ENCODE measurements around the gene ONECUT3. TPM values are rescaled to one million over a fixed set of nuclear protein-coding genes. Genes with fewer than 3 reads are reported as not detected.

ONECUT3 gene
- total and polyA plus RNA-seq, 2 donors (not counting 3 experiments of a cell fraction or from before 2014, with no cell fraction given): not detected

- no peaks in the 10 kb centered on the region for H3K36me3 ChIP-seq (ENCODE audit: control insufficient read depth in 2 of 2, extremely low read depth in 1 of 2, insufficient read depth in 2 of 2, low read length in 2 of 2)
- no peaks in the 10 kb centered on the region for H3K79me2 ChIP-seq (ENCODE audit: control insufficient read depth, insufficient read depth, low read length)
- H3K4me2 ChIP-seq (ENCODE audit: insufficient read depth, low read length): no peak overlapping the region
- H4K20me1 ChIP-seq (replicated peaks; ENCODE audit: control insufficient read depth, extremely low read depth, insufficient read depth, low read length): no peaks in the 10 kb centered on the region
- no peaks in the 10 kb centered on the region for H3K4me1 ChIP-seq (ENCODE audit: control insufficient read depth, extremely low read depth, insufficient read depth, low read length)
- TF ChIP-seq EZH2 (IDR thresholded peaks at IDR 0.05; ENCODE audit: borderline replicate concordance, low read depth, low read length, severe bottlenecking): no peak
- no peak for TF ChIP-seq POLR2AphosphoS5 (IDR thresholded peaks at IDR 0.05; ENCODE audit: insufficient read depth, low read depth, low read length)
- no peak for TF ChIP-seq MAX (IDR thresholded peaks at IDR 0.05; ENCODE audit: insufficient read depth, insufficient read length)
- TF ChIP-seq JUN (IDR thresholded peaks at IDR 0.05; ENCODE audit: borderline replicate concordance, insufficient read depth, insufficient read length, low read depth): no peak
- TF ChIP-seq POLR2A (IDR thresholded peaks at IDR 0.05; ENCODE audit: low read depth, low read length): no peak
- no peak for TF ChIP-seq GATA2 (IDR thresholded peaks at IDR 0.05; ENCODE audit: insufficient read depth, insufficient read length, low read depth, low read length)
- BruUV-seq (replicated peaks): no TSS peak
- dilution Hi-C loops (cut with MboI; ENCODE audit: extremely low pct_ligation_motif_present, low sequenced_read_pairs): no loop called here
- ChIA-PET CTCF (interaction anchor here (0.5 kb wide), 1 partner anchor 64 kb away, joined by 3 read pairs; no protein-coding TSS in a partner anchor), POLR2A (no interaction called here)
- DNase-seq (ENCODE audit: low read depth, low spot score): no peak
- no peaks in the 10 kb centered on the region for H3K9me3 ChIP-seq (replicated peaks; ENCODE audit: control insufficient read depth, insufficient read depth, low read length)
- no peak overlapping the region for H3K27ac ChIP-seq (ENCODE audit: insufficient read depth, low read depth, low read length)
- intact Hi-C loops (cut with micrococcal nuclease): no loop called here
- no peak overlapping the region for H2AFZ ChIP-seq (ENCODE audit: low read depth, low read length)
- H3K9me1 ChIP-seq (replicated peaks; ENCODE audit: control insufficient read depth, extremely low read depth, insufficient read depth, low read length): no peaks in the 10 kb centered on the region
- H3K27me3 ChIP-seq (ENCODE audit: control insufficient read depth in 2 of 2, insufficient read depth in 2 of 2, low read length in 2 of 2): peaks cover 13 to 14% of the 10 kb centered on the region in 2 experiments
- no peak for FAIRE-seq
- no peak overlapping the region for H3K4me3 ChIP-seq (replicated peaks in 1 of 3; ENCODE audit: insufficient read depth in 1 of 3, low read depth in 1 of 3, low read length in 3 of 3)
- no peak overlapping the region for H3K9ac ChIP-seq (replicated peaks; ENCODE audit: extremely low read depth, insufficient read depth, low read length)
These were observed 35.9 kb upstream of the ONECUT3 start for GRCh38 chr19:1717200-1717969.

GRCh38 chr19:1717970-1718264 lies 35.4 kb upstream of the ONECUT3 start:
- intact Hi-C loops (cut with micrococcal nuclease) (no loop called here), dilution Hi-C loops (cut with MboI; ENCODE audit: extremely low pct_ligation_motif_present, low sequenced_read_pairs) (no loop called here)
- H3K9me3 ChIP-seq (replicated peaks; ENCODE audit: control insufficient read depth, insufficient read depth, low read length): no peaks in the 10 kb centered on the region
- no peak overlapping the region for H2AFZ ChIP-seq (ENCODE audit: low read depth, low read length)
- no peaks in the 10 kb centered on the region for H3K79me2 ChIP-seq (ENCODE audit: control insufficient read depth, insufficient read depth, low read length)
- CTCF ChIA-PET: interaction anchor here (0.5 kb wide), 1 partner anchor 64 kb away, joined by 3 read pairs; no protein-coding TSS in a partner anchor
- H3K27me3 ChIP-seq (ENCODE audit: control insufficient read depth in 2 of 2, insufficient read depth in 2 of 2, low read length in 2 of 2): peaks cover 13 to 14% of the 10 kb centered on the region in 2 experiments
- H4K20me1 ChIP-seq (replicated peaks; ENCODE audit: control insufficient read depth, extremely low read depth, insufficient read depth, low read length): no peaks in the 10 kb centered on the region
- no peaks in the 10 kb centered on the region for H3K4me1 ChIP-seq (ENCODE audit: control insufficient read depth, extremely low read depth, insufficient read depth, low read length)
- no peak overlapping the region for H3K27ac ChIP-seq (ENCODE audit: insufficient read depth, low read depth, low read length)
- TF ChIP-seq POLR2AphosphoS5 (IDR thresholded peaks at IDR 0.05; ENCODE audit: insufficient read depth, low read depth, low read length) (no peak), EZH2 (IDR thresholded peaks at IDR 0.05; ENCODE audit: borderline replicate concordance, low read depth, low read length, severe bottlenecking) (no peak), MAX (IDR thresholded peaks at IDR 0.05; ENCODE audit: insufficient read depth, insufficient read length) (no peak), JUN (IDR thresholded peaks at IDR 0.05; ENCODE audit: borderline replicate concordance, insufficient read depth, insufficient read length, low read depth) (no peak), CTCF (IDR thresholded peaks at IDR 0.05; ENCODE audit: extremely low read depth in 1 of 2, insufficient read depth in 1 of 2, low read depth in 1 of 2, low read length in 2 of 2) (no peak), POLR2A (IDR thresholded peaks at IDR 0.05; ENCODE audit: low read depth, low read length) (no peak), MYC (IDR thresholded peaks at IDR 0.05; ENCODE audit: low read depth, low read length) (no peak), GATA2 (IDR thresholded peaks at IDR 0.05; ENCODE audit: insufficient read depth, insufficient read length, low read depth, low read length) (no peak), FOS (IDR thresholded peaks at IDR 0.05; ENCODE audit: borderline replicate concordance, insufficient read depth, low read length) (no peak)
- POLR2A ChIA-PET: no interaction called here
- H3K4me2 ChIP-seq (ENCODE audit: insufficient read depth, low read length): no peak overlapping the region
- H3K36me3 ChIP-seq (ENCODE audit: control insufficient read depth in 2 of 2, extremely low read depth in 1 of 2, insufficient read depth in 2 of 2, low read length in 2 of 2): no peaks in the 10 kb centered on the region
- no peak overlapping the region for H3K4me3 ChIP-seq (replicated peaks in 1 of 3; ENCODE audit: insufficient read depth in 1 of 3, low read depth in 1 of 3, low read length in 3 of 3)
- DNase-seq (ENCODE audit: low read depth, low spot score) (no peak), FAIRE-seq (no peak)
- no peak overlapping the region for H3K9ac ChIP-seq (replicated peaks; ENCODE audit: extremely low read depth, insufficient read depth, low read length)
- BruUV-seq (replicated peaks): no TSS peak
- no peaks in the 10 kb centered on the region for H3K9me1 ChIP-seq (replicated peaks; ENCODE audit: control insufficient read depth, extremely low read depth, insufficient read depth, low read length)
